CD4-positive, alpha-beta T cell treated with Interleukin-6 for 4 hours (primary cell): Measurements from ENCODE around the gene TCAP.

Experiments
- DNase-seq: peaks from one replicate; pipeline ENCODE4 v3.0.0-alpha.2; 2020; ENCODE audit warnings: mixed read lengths

Gene TCAP

GRCh38 chr17:39651923-39652586, 13.1 kb upstream of the TCAP start:
- no peak for DNase-seq

- DNase-seq, result no peak
Observed at GRCh38 chr17:39652587-39653315, 12.4 kb upstream of the TCAP start.

- DNase-seq, result no peak
Observed at GRCh38 chr17:39653316-39653661, 11.9 kb upstream of the TCAP start.

- peak; percentile 86 for DNase-seq
Observed at GRCh38 chr17:39653662-39654331, 11.4 kb upstream of the TCAP start.

GRCh38 chr17:39655105-39655504, 10.0 kb upstream of the TCAP start:
- DNase-seq, result no peak

GRCh38 chr17:39658346-39658745, 6.8 kb upstream of the TCAP start:
- DNase-seq, result peak; percentile 26

- DNase-seq, result no peak
Observed at GRCh38 chr17:39658760-39659159, 6.4 kb upstream of the TCAP start.

GRCh38 chr17:39659279-39660010, 5.7 kb upstream of the TCAP start:
- peak; percentile 40 for DNase-seq

- no peak for DNase-seq
Observed at GRCh38 chr17:39660011-39660360, 5.2 kb upstream of the TCAP start.

- no peak for DNase-seq
Observed at GRCh38 chr17:39660397-39661385, 4.5 kb upstream of the TCAP start.

GRCh38 chr17:39661744-39662541, 3.2 kb upstream of the TCAP start:
- DNase-seq, result no peak

- DNase-seq, result no peak
Observed at GRCh38 chr17:39662551-39663339, 2.4 kb upstream of the TCAP start.

GRCh38 chr17:39663340-39663687, 1.8 kb upstream of the TCAP start:
- no peak for DNase-seq

GRCh38 chr17:39663688-39664580, 1.2 kb upstream of the TCAP start:
- DNase-seq, result no peak

- peak; percentile 22 for DNase-seq
Observed at GRCh38 chr17:39665642-39666224, 584 bp downstream of the TCAP start.

- DNase-seq, result no peak
Observed at GRCh38 chr17:39666231-39666600, 1.1 kb downstream of the TCAP start.

GRCh38 chr17:39666601-39667261, 1.6 kb downstream of the TCAP start:
- no peak for DNase-seq

- DNase-seq, result peak; percentile 19
Observed at GRCh38 chr17:39667262-39667944, 2.3 kb downstream of the TCAP start.
